Body of pancreas (tissue), 4 donors: ENCODE measurements around the gene TOR3A.

ENCODE experiments used
- POLR2A ChIP-seq, 3 donors: fragments of 450-650 bp; IDR thresholded peaks; one replicate each; pipeline ENCODE4 v1.6.1; 2016; ENCODE audit warnings: antibody characterized with exemption in 3 of 3, mild to moderate bottlenecking in 2 of 3
- TF ChIP-seq, protein P1 (sequence below), 7 experiments: fragments of 450-650 bp in 4 of 7; fragments of 200-600 bp in 3 of 7; sonication (generic) in 3 of 7; IDR thresholded peaks; one replicate each; pipeline ENCODE4 v1.5.1; 2016 to 2019; ENCODE audit warnings: antibody characterized with exemption in 7 of 7

DNA sequence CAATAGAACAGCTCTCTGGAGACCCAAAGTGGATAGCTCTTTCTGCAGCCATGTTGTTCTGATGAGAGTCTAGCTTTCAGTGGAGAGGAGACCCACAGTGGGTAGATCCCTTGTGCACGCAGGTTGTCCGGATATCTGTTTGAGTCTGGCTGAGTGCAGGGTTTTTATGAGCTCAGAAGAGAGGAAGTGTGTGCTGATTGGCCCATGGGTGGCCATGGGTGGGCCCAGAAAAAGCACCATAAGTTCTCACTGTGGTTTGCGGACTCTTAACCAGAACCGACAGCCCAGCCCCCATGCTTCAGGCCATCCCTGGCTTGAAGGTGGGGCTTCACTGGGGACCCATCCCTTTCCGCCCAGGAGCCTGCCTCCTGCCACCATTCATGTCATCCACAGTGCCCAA is 39.2 kb upstream of the TOR3A start:
- TF ChIP-seq, protein P1, sequence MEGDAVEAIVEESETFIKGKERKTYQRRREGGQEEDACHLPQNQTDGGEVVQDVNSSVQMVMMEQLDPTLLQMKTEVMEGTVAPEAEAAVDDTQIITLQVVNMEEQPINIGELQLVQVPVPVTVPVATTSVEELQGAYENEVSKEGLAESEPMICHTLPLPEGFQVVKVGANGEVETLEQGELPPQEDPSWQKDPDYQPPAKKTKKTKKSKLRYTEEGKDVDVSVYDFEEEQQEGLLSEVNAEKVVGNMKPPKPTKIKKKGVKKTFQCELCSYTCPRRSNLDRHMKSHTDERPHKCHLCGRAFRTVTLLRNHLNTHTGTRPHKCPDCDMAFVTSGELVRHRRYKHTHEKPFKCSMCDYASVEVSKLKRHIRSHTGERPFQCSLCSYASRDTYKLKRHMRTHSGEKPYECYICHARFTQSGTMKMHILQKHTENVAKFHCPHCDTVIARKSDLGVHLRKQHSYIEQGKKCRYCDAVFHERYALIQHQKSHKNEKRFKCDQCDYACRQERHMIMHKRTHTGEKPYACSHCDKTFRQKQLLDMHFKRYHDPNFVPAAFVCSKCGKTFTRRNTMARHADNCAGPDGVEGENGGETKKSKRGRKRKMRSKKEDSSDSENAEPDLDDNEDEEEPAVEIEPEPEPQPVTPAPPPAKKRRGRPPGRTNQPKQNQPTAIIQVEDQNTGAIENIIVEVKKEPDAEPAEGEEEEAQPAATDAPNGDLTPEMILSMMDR (IDR thresholded peaks at IDR 0.05) = no peak
- no peak for TF ChIP-seq POLR2A (IDR thresholded peaks at IDR 0.05)
